HFFc6 (cell line): ENCODE data around the gene EFCAB11. TPM values are rescaled to one million over a fixed set of nuclear protein-coding genes. Genes with fewer than 3 reads are reported as not detected.
A peak's percentile ranks its signal among the peaks of the same experiment; 100 is the strongest.

ENCODE experiments used
- DNase-seq: peaks from one replicate; pipeline ENCODE4 v3.0.0-alpha.2; 2018
- H3K27ac Mint-ChIP-seq: 2 replicates; pipeline ENCODE4 v1.8.0; 2020; ENCODE audit warnings: mild to moderate bottlenecking, mixed read lengths
- H3K27me3 Mint-ChIP-seq: 2 replicates; pipeline ENCODE4 v1.8.0; 2021; ENCODE audit warnings: mild to moderate bottlenecking, moderate library complexity, mixed read lengths; ENCODE audit not compliant: insufficient read depth
- H3K36me3 Mint-ChIP-seq: 2 replicates; pipeline ENCODE4 v1.8.0; 2021; ENCODE audit warnings: low read depth, mixed read lengths
- H3K4me1 Mint-ChIP-seq: 2 replicates; pipeline ENCODE4 v1.8.0; 2020; ENCODE audit warnings: low read depth, mixed read lengths
- H3K4me3 Mint-ChIP-seq: 2 replicates; pipeline ENCODE4 v1.8.0; 2020; ENCODE audit warnings: mild to moderate bottlenecking, moderate library complexity, mixed read lengths
- H3K9me3 Mint-ChIP-seq: 2 replicates; pipeline ENCODE4 v1.8.0; 2020; ENCODE audit warnings: mild to moderate bottlenecking, mixed read lengths
- total RNA-seq, 6 experiments: library from RNA; stranded (reverse); fragmentation: NEBNext Ultra II Directional; extraction: Animal tissue kit (Norgen Biotek cat#: 25700); gene quantifications; 2 replicates in 1 of 6; 3 replicates in 5 of 6; pipeline ENCODE4 v1.2.3, GENCODE V29; 2021
- TF ChIP-seq, protein P1 (sequence below): fragments of 200-600 bp; sonication (generic); IDR thresholded peaks from 2 replicates; pipeline ENCODE4 v1.5.0; 2021; ENCODE audit warnings: antibody characterized with exemption, mild to moderate bottlenecking

Gene EFCAB11
- total RNA-seq, 6 experiments from 2014 or later, result 6.6 to 8.4 (median 6.9) TPM

DNA sequence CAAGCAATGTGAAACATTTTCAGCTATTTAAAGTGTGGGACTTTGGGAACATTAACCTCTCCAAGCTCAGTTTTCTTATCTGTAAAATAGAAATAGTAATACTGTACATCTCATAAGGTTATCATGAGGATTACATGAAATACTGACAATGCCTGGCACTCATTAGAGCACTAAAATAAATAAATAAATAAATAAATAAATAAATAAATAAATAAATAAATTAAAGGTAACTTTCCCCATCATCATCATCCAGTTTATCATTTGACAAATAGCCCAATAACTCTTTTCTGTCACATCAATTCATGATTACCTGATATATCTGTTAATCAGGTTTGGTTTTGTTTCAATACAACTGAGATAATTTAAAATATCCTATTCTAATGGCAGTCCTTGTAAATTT is 48.5 kb downstream of the EFCAB11 start:
- H3K4me1 Mint-ChIP-seq, result peaks cover 34% of the 10 kb centered on the region
- TF ChIP-seq, protein P1, sequence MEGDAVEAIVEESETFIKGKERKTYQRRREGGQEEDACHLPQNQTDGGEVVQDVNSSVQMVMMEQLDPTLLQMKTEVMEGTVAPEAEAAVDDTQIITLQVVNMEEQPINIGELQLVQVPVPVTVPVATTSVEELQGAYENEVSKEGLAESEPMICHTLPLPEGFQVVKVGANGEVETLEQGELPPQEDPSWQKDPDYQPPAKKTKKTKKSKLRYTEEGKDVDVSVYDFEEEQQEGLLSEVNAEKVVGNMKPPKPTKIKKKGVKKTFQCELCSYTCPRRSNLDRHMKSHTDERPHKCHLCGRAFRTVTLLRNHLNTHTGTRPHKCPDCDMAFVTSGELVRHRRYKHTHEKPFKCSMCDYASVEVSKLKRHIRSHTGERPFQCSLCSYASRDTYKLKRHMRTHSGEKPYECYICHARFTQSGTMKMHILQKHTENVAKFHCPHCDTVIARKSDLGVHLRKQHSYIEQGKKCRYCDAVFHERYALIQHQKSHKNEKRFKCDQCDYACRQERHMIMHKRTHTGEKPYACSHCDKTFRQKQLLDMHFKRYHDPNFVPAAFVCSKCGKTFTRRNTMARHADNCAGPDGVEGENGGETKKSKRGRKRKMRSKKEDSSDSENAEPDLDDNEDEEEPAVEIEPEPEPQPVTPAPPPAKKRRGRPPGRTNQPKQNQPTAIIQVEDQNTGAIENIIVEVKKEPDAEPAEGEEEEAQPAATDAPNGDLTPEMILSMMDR, result no peak
- no peak overlapping the region for H3K4me3 Mint-ChIP-seq

DNA sequence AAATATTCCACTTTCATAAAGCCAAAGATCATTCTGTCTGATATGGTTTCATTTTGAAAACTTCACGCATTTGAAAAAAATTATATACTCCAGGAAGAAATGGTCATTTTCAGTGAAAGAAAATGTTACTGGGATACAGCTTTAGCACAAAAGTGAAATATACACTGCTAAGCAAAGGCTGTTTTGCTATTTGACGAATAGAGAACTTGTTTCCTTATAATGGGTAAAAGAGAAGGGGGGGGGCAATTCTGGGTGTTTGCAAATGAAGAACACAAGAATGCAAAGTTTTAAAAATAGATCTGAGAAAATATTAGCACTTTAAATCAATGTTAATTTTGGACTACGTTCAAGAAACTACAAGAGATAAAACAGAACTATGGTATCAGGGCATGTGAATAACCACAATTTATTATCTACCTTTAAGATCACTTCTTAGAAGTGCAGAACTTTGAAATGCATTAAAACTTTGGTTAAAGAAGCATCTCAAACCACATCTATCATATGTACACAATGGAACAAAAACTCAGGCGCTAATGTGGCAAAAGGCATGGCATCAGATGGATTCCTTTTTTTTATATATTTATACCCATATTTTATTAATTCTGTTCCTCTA is 51.1 kb downstream of the EFCAB11 start:
- no peaks in the 10 kb centered on the region; the same call in 1 of the 2 replicates for H3K36me3 Mint-ChIP-seq
- no peak overlapping the region for H3K27ac Mint-ChIP-seq
- H3K4me1 Mint-ChIP-seq, result peaks cover 30% of the 10 kb centered on the region
- H3K9me3 Mint-ChIP-seq, result no peaks in the 10 kb centered on the region
- TF ChIP-seq, protein P1, result no peak
- H3K27me3 Mint-ChIP-seq, result peaks cover 2% of the 10 kb centered on the region; the same call in 1 of the 2 replicates
- H3K4me3 Mint-ChIP-seq, result no peak overlapping the region; the same call in 1 of the 2 replicates
- DNase-seq, result no peak

More for the DNA sequence above, 48.5 kb downstream of the EFCAB11 start:
- peaks cover 4% of the 10 kb centered on the region for H3K36me3 Mint-ChIP-seq
- H3K9me3 Mint-ChIP-seq, result no peaks in the 10 kb centered on the region
- no peak for DNase-seq
- no peak overlapping the region for H3K27ac Mint-ChIP-seq
- H3K27me3 Mint-ChIP-seq, result no peaks in the 10 kb centered on the region

DNA sequence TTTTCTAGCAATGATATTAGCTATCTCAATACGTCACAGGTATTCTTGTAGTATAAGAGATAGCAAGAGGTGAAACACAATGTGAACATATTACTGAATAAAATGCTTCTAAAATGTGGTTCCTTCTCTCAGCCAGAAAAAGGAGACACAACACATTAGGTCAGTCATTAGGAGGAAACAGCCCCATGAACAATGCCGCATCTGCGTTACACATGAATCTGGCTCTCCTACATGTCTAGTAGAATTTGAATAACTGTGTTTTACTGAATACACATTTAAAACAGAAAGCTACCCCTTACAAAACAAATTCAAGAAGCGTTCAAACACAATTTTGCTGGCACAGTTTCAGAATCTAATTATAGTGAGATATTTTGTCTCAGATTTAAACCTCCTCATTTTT is 51.6 kb downstream of the EFCAB11 start:
- Mint-ChIP-seq H3K36me3 (no peaks in the 10 kb centered on the region; the same call in 1 of the 2 replicates), H3K4me3 (no peak overlapping the region; the same call in 1 of the 2 replicates), H3K9me3 (no peaks in the 10 kb centered on the region), H3K4me1 (peaks cover 30% of the 10 kb centered on the region), H3K27ac (no peak overlapping the region), H3K27me3 (peaks cover 2% of the 10 kb centered on the region; the same call in 1 of the 2 replicates)
- DNase-seq, result no peak
- TF ChIP-seq, protein P1, result no peak

- no peak for DNase-seq
- Mint-ChIP-seq H3K4me1 (peaks cover 30% of the 10 kb centered on the region), H3K4me3 (no peak overlapping the region), H3K36me3 (no peaks in the 10 kb centered on the region; the same call in 1 of the 2 replicates), H3K27ac (no peak overlapping the region; the same call in 1 of the 2 replicates), H3K27me3 (peaks cover 2% of the 10 kb centered on the region; the same call in 1 of the 2 replicates), H3K9me3 (no peaks in the 10 kb centered on the region)
- TF ChIP-seq, protein P1, result no peak
These were observed 53.7 kb downstream of the EFCAB11 start for GRCh38 chr14:89900802-89901201.

GRCh38 chr14:89899917-89900663 is 54.4 kb downstream of the EFCAB11 start:
- Mint-ChIP-seq H3K4me3 (no peak overlapping the region), H3K27me3 (peaks cover 2% of the 10 kb centered on the region; the same call in 1 of the 2 replicates), H3K36me3 (no peaks in the 10 kb centered on the region), H3K27ac (peak overlapping the region; percentile 42; the same call in 1 of the 2 replicates), H3K4me1 (peaks cover 30% of the 10 kb centered on the region), H3K9me3 (no peaks in the 10 kb centered on the region)
- no peak for DNase-seq
- TF ChIP-seq, protein P1, result peak; percentile 78
